ENCODE results near the gene SLC36A2.

SLC36A2 gene

GRCh38 chr5:151283120-151283825 is 64.1 kb downstream of the SLC36A2 start:
- DNase-seq (ENCODE audit: low read depth): no peak

- no peak for DNase-seq (ENCODE audit: low read depth)
Observed at GRCh38 chr5:151281001-151281639, 66.2 kb downstream of the SLC36A2 start.

- no peak for DNase-seq (ENCODE audit: low read depth)
Observed at GRCh38 chr5:151280443-151280842, 66.9 kb downstream of the SLC36A2 start.

GRCh38 chr5:151278845-151279244 is 68.5 kb downstream of the SLC36A2 start:
- no peak for DNase-seq (ENCODE audit: low read depth)

- no peak for DNase-seq (ENCODE audit: low read depth)
Observed at GRCh38 chr5:151275803-151276202, 71.6 kb downstream of the SLC36A2 start.

GRCh38 chr5:151274666-151275065 is 72.7 kb downstream of the SLC36A2 start:
- no peak for DNase-seq (ENCODE audit: low read depth)

- no peak for DNase-seq (ENCODE audit: low read depth)
Observed at GRCh38 chr5:151271336-151271735, 76.0 kb downstream of the SLC36A2 start.

GRCh38 chr5:151270599-151270998 is 76.8 kb downstream of the SLC36A2 start:
- no peak for DNase-seq (ENCODE audit: low read depth)

GRCh38 chr5:151267491-151268260 is 79.7 kb downstream of the SLC36A2 start:
- DNase-seq (ENCODE audit: low read depth): no peak
